ENCODE results near the gene DCST2. TPM values are rescaled to one million over a fixed set of nuclear protein-coding genes. Genes with fewer than 3 reads are reported as not detected.

DCST2 gene
- total and polyA plus RNA-seq, 2 of the 8 experiments (the other 6 are each of a cell fraction or from before 2014, with no cell fraction given): 0.43 to 2.1 TPM

- TF ChIP-seq TBP (IDR thresholded peaks at IDR 0.05; ENCODE audit: low read depth, low read length) (no peak), ASH2L (IDR thresholded peaks at IDR 0.05; ENCODE audit: low read length) (no peak), KDM4A (IDR thresholded peaks at IDR 0.05; ENCODE audit: low read depth, low read length, severe bottlenecking) (no peak), MAX (IDR thresholded peaks at IDR 0.05) (no peak), POLR2AphosphoS5 (IDR thresholded peaks at IDR 0.05; ENCODE audit: low read depth, low read length) (no peak), RBBP5 (IDR thresholded peaks at IDR 0.05; ENCODE audit: borderline replicate concordance, low read depth, low read length) (no peak), SP1 (IDR thresholded peaks at IDR 0.05; ENCODE audit: low read depth, low read length) (no peak), KDM5A (IDR thresholded peaks at IDR 0.05; ENCODE audit: low read length) (no peak)
Measured at GRCh38 chr1:155009221-155009711, 24.3 kb downstream of the DCST2 start (continued).

Measured in H1 (cell line).